Ectodermal cell (in vitro differentiated cells): Measurements from ENCODE around the gene NOTUM. TPM values are rescaled to one million over a fixed set of nuclear protein-coding genes. Genes with fewer than 3 reads are reported as not detected.

Source experiments
- H3K27ac ChIP-seq: 2 replicates; pipeline ENCODE4 v1.7.0; 2013; ENCODE audit warnings: mild to moderate bottlenecking, low read depth, low read length; ENCODE audit not compliant: insufficient read depth, poor library complexity, severe bottlenecking
- H3K27me3 ChIP-seq: 2 replicates; pipeline ENCODE4 v1.7.0; 2013; ENCODE audit warnings: mild to moderate bottlenecking, low read length; ENCODE audit not compliant: insufficient read depth, control insufficient read depth, poor library complexity, severe bottlenecking
- H3K36me3 ChIP-seq: one replicate; pipeline ENCODE4 v1.7.0; 2013; ENCODE audit warnings: low read length; ENCODE audit not compliant: control insufficient read depth, insufficient read depth
- H3K4me1 ChIP-seq: one replicate; pipeline ENCODE4 v1.7.0; 2013; ENCODE audit warnings: low read length; ENCODE audit not compliant: control insufficient read depth, insufficient read depth
- H3K4me3 ChIP-seq: 2 replicates; pipeline ENCODE4 v1.7.0; 2013; ENCODE audit warnings: low read depth, low read length, control low read depth; ENCODE audit not compliant: insufficient read depth
- H3K9me3 ChIP-seq: 2 replicates; pipeline ENCODE4 v1.7.0; 2013; ENCODE audit warnings: mild to moderate bottlenecking, low read length, moderate library complexity; ENCODE audit not compliant: control insufficient read depth
- WGBS, 2 experiments: methylation state at CpG; one replicate each; pipeline ENCODE4 v1.1.7; 2013; ENCODE audit warnings: missing lambda C conversion rate in 2 of 2; 5-methylcytosine and 5-hydroxymethylcytosine counted together
- polyA plus RNA-seq, 4 experiments: library from polyadenylated mRNA; stranded (reverse); fragments of 50-300 nt; gene quantifications; one replicate each; pipeline ENCODE4 v1.2.3, GENCODE V29; 2013

The NOTUM gene
- polyA plus RNA-seq (2013, experiment 1 of 4) = 2.3 TPM
- 3.4 TPM for polyA plus RNA-seq (2013, experiment 2 of 4)
- polyA plus RNA-seq (2013, experiment 3 of 4) = 4.5 TPM
- polyA plus RNA-seq (2013, experiment 4 of 4) = 5.3 TPM

GRCh38 chr17:81961087-81961511 is at the start of gene NOTUM:
NOTUM (minus strand) TSS chr17:81961187; CDS start chr17:81960909, 278 bp downstream.
- Histone ChIP-seq H3K4me1 (peaks cover 8% of the 10 kb centered on the region), H3K9me3 (no peaks in the 10 kb centered on the region), H3K36me3 (no peaks in the 10 kb centered on the region), H3K4me3 (peak within 1 kb of the TSS; percentile 25), H3K27me3 (peaks cover 86% of the 10 kb centered on the region), H3K27ac (no peak within 1 kb of the TSS)
- 1% methylated on average over 65 of the region's 65 CpGs for WGBS, 2 experiments

GRCh38 chr17:82009413-82009812 is 48.4 kb upstream of the NOTUM start:
- Histone ChIP-seq H3K4me3 (no peak overlapping the region), H3K27ac (no peak overlapping the region), H3K27me3 (no peaks in the 10 kb centered on the region), H3K9me3 (no peaks in the 10 kb centered on the region), H3K36me3 (no peaks in the 10 kb centered on the region), H3K4me1 (peaks cover 12% of the 10 kb centered on the region)
- WGBS, 2 experiments = 92 to 93% methylated on average over 15 of the region's 15 CpGs

GRCh38 chr17:82008941-82009405 is 48.0 kb upstream of the NOTUM start:
- Histone ChIP-seq H3K36me3 (no peaks in the 10 kb centered on the region), H3K27ac (no peak overlapping the region), H3K4me1 (peaks cover 12% of the 10 kb centered on the region), H3K27me3 (no peaks in the 10 kb centered on the region), H3K9me3 (no peaks in the 10 kb centered on the region), H3K4me3 (no peak overlapping the region)
- WGBS, 2 experiments = 95 to 96% methylated on average over 28 of the region's 28 CpGs

GRCh38 chr17:82008258-82008940 is 47.4 kb upstream of the NOTUM start:
- WGBS, 2 experiments = 92 to 93% methylated on average over 26 of the region's 26 CpGs
- no peaks in the 10 kb centered on the region for H3K9me3 ChIP-seq
- H3K27ac ChIP-seq = no peak overlapping the region
- no peak overlapping the region for H3K4me3 ChIP-seq
- H3K4me1 ChIP-seq = peaks cover 16% of the 10 kb centered on the region
- H3K27me3 ChIP-seq = no peaks in the 10 kb centered on the region
- no peaks in the 10 kb centered on the region for H3K36me3 ChIP-seq

- WGBS, 2 experiments = 94% methylated on average over 30 of the region's 30 CpGs
- H3K4me3 ChIP-seq = no peak overlapping the region
- no peaks in the 10 kb centered on the region for H3K27me3 ChIP-seq
- peaks cover 13% of the 10 kb centered on the region for H3K4me1 ChIP-seq
- no peak overlapping the region for H3K27ac ChIP-seq
- no peaks in the 10 kb centered on the region for H3K9me3 ChIP-seq
- H3K36me3 ChIP-seq = no peaks in the 10 kb centered on the region
Measured at GRCh38 chr17:82007495-82008257, 46.7 kb upstream of the NOTUM start.

GRCh38 chr17:82007228-82007494 is 46.2 kb upstream of the NOTUM start:
- Histone ChIP-seq H3K36me3 (no peaks in the 10 kb centered on the region), H3K4me3 (no peak overlapping the region), H3K4me1 (peaks cover 13% of the 10 kb centered on the region), H3K9me3 (no peaks in the 10 kb centered on the region), H3K27me3 (no peaks in the 10 kb centered on the region), H3K27ac (no peak overlapping the region)
- WGBS, 2 experiments = 94 to 96% methylated on average over 6 of the region's 6 CpGs

GRCh38 chr17:82006468-82007227 is 45.7 kb upstream of the NOTUM start:
- peaks cover 15% of the 10 kb centered on the region for H3K4me1 ChIP-seq
- no peaks in the 10 kb centered on the region for H3K36me3 ChIP-seq
- 90% methylated on average over 24 of the region's 24 CpGs for WGBS, 2 experiments
- no peaks in the 10 kb centered on the region for H3K27me3 ChIP-seq
- H3K27ac ChIP-seq = no peak overlapping the region
- no peaks in the 10 kb centered on the region for H3K9me3 ChIP-seq
- no peak overlapping the region for H3K4me3 ChIP-seq

GRCh38 chr17:82005701-82006348 is 44.8 kb upstream of the NOTUM start:
- Histone ChIP-seq H3K4me1 (peaks cover 23% of the 10 kb centered on the region), H3K4me3 (no peak overlapping the region), H3K9me3 (no peaks in the 10 kb centered on the region), H3K36me3 (no peaks in the 10 kb centered on the region), H3K27ac (no peak overlapping the region), H3K27me3 (no peaks in the 10 kb centered on the region)
- WGBS, 2 experiments = 95% methylated on average over 30 of the region's 30 CpGs

- H3K9me3 ChIP-seq = no peaks in the 10 kb centered on the region
- WGBS, 2 experiments = 96% methylated on average over 41 of the region's 41 CpGs
- H3K27ac ChIP-seq = peak overlapping the region; percentile 8
- peaks cover 32% of the 10 kb centered on the region for H3K4me1 ChIP-seq
- no peak overlapping the region for H3K4me3 ChIP-seq
- H3K36me3 ChIP-seq = no peaks in the 10 kb centered on the region
- H3K27me3 ChIP-seq = no peaks in the 10 kb centered on the region
Measured at GRCh38 chr17:82004517-82005455, 43.8 kb upstream of the NOTUM start.
